Type B pancreatic cell (in vitro differentiated cells): ENCODE data around the gene SMAD7. TPM values are rescaled to one million over a fixed set of nuclear protein-coding genes. Genes with fewer than 3 reads are reported as not detected.

ENCODE experiments used
- DNase-seq: peaks from one replicate; pipeline ENCODE4 v3.0.0; 2021; ENCODE audit warnings: mixed read lengths; ENCODE audit not compliant: unreplicated experiment; ENCODE audit errors: extremely low spot score
- H3K27ac Mint-ChIP-seq: 2 replicates; pipeline ENCODE4 v1.8.0; 2021; ENCODE audit warnings: mild to moderate bottlenecking, mixed read lengths
- H3K27me3 Mint-ChIP-seq: 2 replicates; pipeline ENCODE4 v1.8.0; 2021; ENCODE audit warnings: mixed read lengths
- H3K36me3 Mint-ChIP-seq: 2 replicates; pipeline ENCODE4 v1.8.0; 2021; ENCODE audit warnings: mixed read lengths
- H3K4me1 Mint-ChIP-seq: one replicate; pipeline ENCODE4 v1.8.0; 2021; ENCODE audit warnings: mixed read lengths; ENCODE audit not compliant: unreplicated experiment
- H3K4me3 Mint-ChIP-seq: 2 replicates; pipeline ENCODE4 v1.8.0; 2021; ENCODE audit warnings: mild to moderate bottlenecking, mixed read lengths
- H3K9me3 Mint-ChIP-seq: 2 replicates; pipeline ENCODE4 v1.8.0; 2021; ENCODE audit warnings: mixed read lengths
- total RNA-seq: library from RNA; stranded (reverse); gene quantifications from 2 replicates; pipeline ENCODE4 v1.2.1, GENCODE V29; 2021; ENCODE audit warnings: low replicate concordance
- TF ChIP-seq, protein P1 (sequence below): fragments of 200-600 bp; sonication (generic); conservative IDR thresholded peaks from 2 replicates; pipeline ENCODE4 v1.5.0; 2021; ENCODE audit warnings: antibody characterized with exemption, mild to moderate bottlenecking

Gene SMAD7
- total RNA-seq, 1 donor from 2014 or later, result 17.8 TPM

DNA sequence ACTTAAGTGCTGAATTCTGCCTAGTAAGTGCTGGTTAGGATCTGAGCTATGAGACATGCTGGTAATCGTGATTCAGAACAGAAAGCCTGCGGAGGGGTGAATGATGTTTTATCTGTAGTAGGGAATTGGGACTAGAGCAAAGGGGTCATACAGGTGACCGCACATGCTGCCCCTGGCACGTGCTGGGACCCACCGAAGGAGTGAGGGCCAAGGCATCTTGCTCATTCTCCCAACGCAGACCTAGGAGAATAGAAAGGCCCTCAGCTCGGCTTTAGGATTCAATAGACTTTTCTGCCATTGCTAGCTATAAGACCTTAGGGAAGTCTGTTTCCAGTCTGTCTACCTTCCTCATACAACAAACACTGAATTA lies 8.8 kb upstream of the SMAD7 start:
- H3K4me3 Mint-ChIP-seq, result no peak overlapping the region
- H3K4me1 Mint-ChIP-seq, result peaks cover 51% of the 10 kb centered on the region
- no peaks in the 10 kb centered on the region for H3K36me3 Mint-ChIP-seq
- no peaks in the 10 kb centered on the region for H3K9me3 Mint-ChIP-seq
- no peaks in the 10 kb centered on the region for H3K27me3 Mint-ChIP-seq
- no peak for DNase-seq
- no peak overlapping the region for H3K27ac Mint-ChIP-seq
- TF ChIP-seq, protein P1, sequence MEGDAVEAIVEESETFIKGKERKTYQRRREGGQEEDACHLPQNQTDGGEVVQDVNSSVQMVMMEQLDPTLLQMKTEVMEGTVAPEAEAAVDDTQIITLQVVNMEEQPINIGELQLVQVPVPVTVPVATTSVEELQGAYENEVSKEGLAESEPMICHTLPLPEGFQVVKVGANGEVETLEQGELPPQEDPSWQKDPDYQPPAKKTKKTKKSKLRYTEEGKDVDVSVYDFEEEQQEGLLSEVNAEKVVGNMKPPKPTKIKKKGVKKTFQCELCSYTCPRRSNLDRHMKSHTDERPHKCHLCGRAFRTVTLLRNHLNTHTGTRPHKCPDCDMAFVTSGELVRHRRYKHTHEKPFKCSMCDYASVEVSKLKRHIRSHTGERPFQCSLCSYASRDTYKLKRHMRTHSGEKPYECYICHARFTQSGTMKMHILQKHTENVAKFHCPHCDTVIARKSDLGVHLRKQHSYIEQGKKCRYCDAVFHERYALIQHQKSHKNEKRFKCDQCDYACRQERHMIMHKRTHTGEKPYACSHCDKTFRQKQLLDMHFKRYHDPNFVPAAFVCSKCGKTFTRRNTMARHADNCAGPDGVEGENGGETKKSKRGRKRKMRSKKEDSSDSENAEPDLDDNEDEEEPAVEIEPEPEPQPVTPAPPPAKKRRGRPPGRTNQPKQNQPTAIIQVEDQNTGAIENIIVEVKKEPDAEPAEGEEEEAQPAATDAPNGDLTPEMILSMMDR, result no peak

DNA sequence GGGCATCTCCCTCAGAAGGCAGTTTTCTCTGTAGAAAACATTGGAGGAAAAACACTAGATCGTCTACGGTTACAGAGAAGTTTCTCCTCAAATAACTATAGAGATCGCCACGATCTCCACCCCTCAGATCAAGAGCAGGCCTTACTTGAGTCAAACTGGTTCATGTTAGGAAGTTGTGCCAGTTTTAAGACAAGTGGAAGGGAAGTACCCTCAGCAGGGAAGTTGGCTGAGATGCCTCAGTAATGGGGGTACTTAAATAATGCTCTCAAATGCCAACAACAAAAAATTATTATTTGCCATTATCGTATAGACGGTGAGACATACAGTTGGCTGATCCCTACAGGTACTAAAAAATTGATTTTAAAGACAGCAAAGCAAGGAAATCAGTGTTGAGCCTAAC lies 8.2 kb upstream of the SMAD7 start:
- no peaks in the 10 kb centered on the region for H3K9me3 Mint-ChIP-seq
- TF ChIP-seq, protein P1, result no peak
- no peak overlapping the region for H3K4me3 Mint-ChIP-seq
- H3K27me3 Mint-ChIP-seq, result no peaks in the 10 kb centered on the region
- no peaks in the 10 kb centered on the region for H3K36me3 Mint-ChIP-seq
- DNase-seq, result no peak
- H3K4me1 Mint-ChIP-seq, result peaks cover 51% of the 10 kb centered on the region
- no peak overlapping the region for H3K27ac Mint-ChIP-seq

GRCh38 chr18:48957616-48958015 lies 6.9 kb upstream of the SMAD7 start:
- no peaks in the 10 kb centered on the region for H3K9me3 Mint-ChIP-seq
- H3K27me3 Mint-ChIP-seq, result no peaks in the 10 kb centered on the region
- H3K36me3 Mint-ChIP-seq, result no peaks in the 10 kb centered on the region
- DNase-seq, result no peak
- TF ChIP-seq, protein P1, result no peak
- no peak overlapping the region for H3K4me3 Mint-ChIP-seq
- peaks cover 43% of the 10 kb centered on the region for H3K4me1 Mint-ChIP-seq
- no peak overlapping the region for H3K27ac Mint-ChIP-seq

DNA sequence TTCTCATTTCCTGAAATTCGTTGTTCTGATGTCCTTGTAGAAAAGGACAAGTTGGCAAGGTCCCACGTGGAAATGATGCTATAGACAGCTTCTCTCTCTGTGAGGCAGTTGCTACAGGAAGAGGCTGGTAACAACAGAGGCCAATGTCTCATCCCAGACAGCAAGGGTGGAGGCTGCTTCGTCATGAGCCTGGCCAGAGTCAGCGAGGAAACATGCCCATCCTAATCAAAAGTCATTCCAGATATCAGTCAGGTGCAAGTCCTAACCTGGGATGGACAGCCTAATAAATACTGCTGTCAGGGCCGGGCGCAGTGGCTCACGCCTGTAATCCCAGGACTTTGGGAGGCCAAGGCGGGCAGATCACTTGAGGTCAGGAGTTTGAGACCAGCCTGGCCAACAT lies 6.4 kb upstream of the SMAD7 start:
- peaks cover 38% of the 10 kb centered on the region for H3K4me1 Mint-ChIP-seq
- TF ChIP-seq, protein P1, result no peak
- H3K27ac Mint-ChIP-seq, result no peak overlapping the region
- no peaks in the 10 kb centered on the region for H3K27me3 Mint-ChIP-seq
- no peaks in the 10 kb centered on the region for H3K9me3 Mint-ChIP-seq
- H3K36me3 Mint-ChIP-seq, result no peaks in the 10 kb centered on the region
- H3K4me3 Mint-ChIP-seq, result no peak overlapping the region
- no peak for DNase-seq

GRCh38 chr18:48956356-48956755 lies 5.6 kb upstream of the SMAD7 start:
- TF ChIP-seq, protein P1, result no peak
- H3K27ac Mint-ChIP-seq, result peak overlapping the region; percentile 85
- H3K4me3 Mint-ChIP-seq, result no peak overlapping the region
- H3K4me1 Mint-ChIP-seq, result peaks cover 38% of the 10 kb centered on the region
- H3K36me3 Mint-ChIP-seq, result no peaks in the 10 kb centered on the region
- no peak for DNase-seq
- H3K27me3 Mint-ChIP-seq, result no peaks in the 10 kb centered on the region
- H3K9me3 Mint-ChIP-seq, result no peaks in the 10 kb centered on the region

GRCh38 chr18:48955830-48956261 lies 5.1 kb upstream of the SMAD7 start:
- DNase-seq, result no peak
- peak overlapping the region; percentile 85 for H3K27ac Mint-ChIP-seq
- H3K27me3 Mint-ChIP-seq, result no peaks in the 10 kb centered on the region
- H3K9me3 Mint-ChIP-seq, result no peaks in the 10 kb centered on the region
- no peaks in the 10 kb centered on the region for H3K36me3 Mint-ChIP-seq
- peaks cover 38% of the 10 kb centered on the region for H3K4me1 Mint-ChIP-seq
- no peak overlapping the region for H3K4me3 Mint-ChIP-seq
- TF ChIP-seq, protein P1, result no peak
